Gastroesophageal sphincter (tissue), 3 donors: ENCODE data around the gene CYSRT1.

Source experiments
- CTCF ChIP-seq, 4 experiments: fragments of 200-600 bp in 2 of 4; fragments of 450-650 bp in 2 of 4; sonication (generic) in 1 of 4; IDR thresholded peaks; one replicate each; pipeline ENCODE4 v1.5.1; 2017 to 2019; ENCODE audit warnings: antibody characterized with exemption in 4 of 4, mild to moderate bottlenecking in 2 of 4, moderate library complexity in 2 of 4
- POLR2A ChIP-seq, 2 donors: fragments of 450-650 bp; IDR thresholded peaks; one replicate each; pipeline ENCODE4 v1.6.1; 2017; ENCODE audit warnings: antibody characterized with exemption in 2 of 2, mild to moderate bottlenecking in 2 of 2, moderate library complexity in 1 of 2

GRCh38 chr9:137188086-137188489 is 36.9 kb upstream of the CYSRT1 start:
- TF ChIP-seq CTCF (IDR thresholded peaks at IDR 0.05) (no peak), POLR2A (IDR thresholded peaks at IDR 0.05) (no peak)
